GM21576 (cell line): ENCODE measurements around the gene MAP3K21.

Experiments used
- ATAC-seq: cut with Tn5 transposase; IDR thresholded peaks from one replicate; pipeline ENCODE4 v1.9.1; 2021; ENCODE audit warnings: mild to moderate bottlenecking, moderate library complexity; ENCODE audit not compliant: unreplicated experiment

MAP3K21 gene

DNA sequence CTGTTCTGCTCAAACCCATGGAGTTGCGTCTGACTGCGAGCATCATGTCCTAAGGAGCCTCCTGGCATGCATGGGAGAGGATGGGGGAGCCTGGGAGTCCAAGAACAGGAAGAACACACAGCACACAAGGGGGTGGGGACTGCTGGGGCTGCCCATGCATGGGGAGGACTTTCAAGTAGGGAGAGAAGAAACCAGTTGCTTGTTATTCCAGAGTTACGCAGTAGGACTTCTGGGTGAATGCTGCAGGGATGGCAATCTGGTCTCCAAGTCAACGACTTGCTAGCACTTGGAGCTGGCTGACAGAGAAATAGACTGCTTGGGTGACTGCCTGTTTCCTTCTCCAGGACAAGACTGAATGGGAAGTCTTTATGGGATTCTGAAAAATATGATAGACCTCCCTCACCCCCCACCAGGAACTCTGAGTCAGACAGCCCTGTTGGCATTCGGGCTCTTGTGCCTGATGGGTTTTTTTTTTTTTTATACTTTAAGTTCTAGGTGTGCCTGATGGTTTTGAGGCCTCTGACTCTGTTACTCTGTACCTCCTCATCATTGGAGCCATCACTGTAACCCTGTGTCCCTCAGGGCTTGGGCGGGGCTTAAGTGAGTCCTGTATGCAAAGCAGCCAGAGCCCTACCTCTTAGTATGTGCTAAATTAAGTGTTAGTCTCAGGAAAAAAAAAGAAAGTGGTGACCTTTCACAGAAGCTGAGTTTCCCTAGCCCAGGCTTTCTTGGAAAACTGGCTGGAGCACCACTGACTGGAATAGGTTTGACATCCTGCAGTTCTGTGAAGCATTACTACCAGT lies 30.3 kb downstream of the MAP3K21 start:
- ATAC-seq, result no peak

DNA sequence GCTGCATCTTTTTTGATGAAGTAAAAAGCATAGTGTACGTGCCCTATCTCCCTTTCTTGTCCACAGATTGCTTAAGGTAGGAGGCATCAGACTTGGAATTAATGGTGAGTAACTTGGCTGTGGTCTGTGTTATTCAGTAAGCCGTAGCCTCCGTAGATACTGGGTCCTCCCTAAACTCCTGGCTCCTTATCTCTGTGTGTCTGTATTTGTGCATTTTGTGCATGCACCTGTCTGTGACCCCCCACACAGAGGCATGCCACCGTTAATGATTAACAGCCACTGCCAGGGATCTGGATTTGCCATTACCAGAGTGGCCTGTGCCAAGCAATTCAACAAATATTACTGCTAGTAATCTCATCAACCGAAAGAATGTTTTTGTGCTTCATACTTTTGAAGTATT lies 31.9 kb downstream of the MAP3K21 start:
- no peak for ATAC-seq

DNA sequence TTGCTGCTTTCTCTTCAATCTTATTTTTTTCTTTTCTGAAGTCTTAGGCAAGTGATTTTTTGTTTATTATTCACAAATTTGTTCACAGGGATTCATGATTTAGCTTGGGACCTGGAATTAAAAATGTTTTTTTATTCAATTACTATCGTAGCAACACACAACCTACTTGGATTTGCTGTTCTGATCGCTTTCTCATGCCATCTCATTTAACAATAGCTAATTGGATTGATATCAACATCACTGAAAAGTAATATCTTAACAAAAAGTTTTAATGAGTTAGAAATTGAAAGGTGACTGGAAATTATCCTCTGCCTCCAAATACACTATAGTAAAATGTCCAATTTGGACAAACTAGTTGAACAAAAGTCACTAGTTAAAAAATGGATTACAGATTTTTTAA lies 32.4 kb downstream of the MAP3K21 start:
- ATAC-seq, result no peak

- ATAC-seq, result no peak
Measured at GRCh38 chr1:233360525-233361102, 33.1 kb downstream of the MAP3K21 start.

DNA sequence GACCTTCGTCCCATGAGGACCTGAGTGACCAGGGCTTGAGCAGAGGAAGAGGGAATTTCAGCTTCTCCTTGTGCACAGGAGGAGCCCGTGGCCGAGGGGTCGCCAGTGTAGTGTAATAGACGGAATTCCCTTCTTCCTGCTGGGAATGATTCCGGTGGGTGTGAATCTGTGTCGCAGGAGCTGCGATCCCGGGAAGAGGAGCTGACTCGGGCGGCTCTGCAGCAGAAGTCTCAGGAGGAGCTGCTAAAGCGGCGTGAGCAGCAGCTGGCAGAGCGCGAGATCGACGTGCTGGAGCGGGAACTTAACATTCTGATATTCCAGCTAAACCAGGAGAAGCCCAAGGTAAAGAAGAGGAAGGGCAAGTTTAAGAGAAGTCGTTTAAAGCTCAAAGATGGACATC lies 34.4 kb downstream of the MAP3K21 start:
- ATAC-seq, result no peak

DNA sequence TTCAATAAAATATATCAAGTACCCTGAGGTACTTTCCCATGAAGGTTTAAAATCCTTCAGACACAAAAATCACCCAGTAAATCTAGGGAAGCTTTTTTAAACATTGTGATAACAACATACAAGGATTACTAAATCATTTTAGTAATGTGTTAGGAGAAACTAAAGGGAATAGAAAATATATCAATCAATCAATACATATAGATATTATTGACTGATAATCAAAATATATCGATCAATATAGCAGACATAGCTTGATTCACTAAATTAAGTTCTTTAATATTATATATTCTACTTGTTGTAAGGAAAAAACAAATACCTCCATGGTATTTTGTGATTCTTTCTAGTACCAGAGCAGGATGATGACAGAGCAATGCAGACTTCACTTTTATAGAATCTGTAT lies 35.2 kb downstream of the MAP3K21 start:
- ATAC-seq, result no peak

GRCh38 chr1:233364026-233364425 lies 36.5 kb downstream of the MAP3K21 start:
- no peak for ATAC-seq

DNA sequence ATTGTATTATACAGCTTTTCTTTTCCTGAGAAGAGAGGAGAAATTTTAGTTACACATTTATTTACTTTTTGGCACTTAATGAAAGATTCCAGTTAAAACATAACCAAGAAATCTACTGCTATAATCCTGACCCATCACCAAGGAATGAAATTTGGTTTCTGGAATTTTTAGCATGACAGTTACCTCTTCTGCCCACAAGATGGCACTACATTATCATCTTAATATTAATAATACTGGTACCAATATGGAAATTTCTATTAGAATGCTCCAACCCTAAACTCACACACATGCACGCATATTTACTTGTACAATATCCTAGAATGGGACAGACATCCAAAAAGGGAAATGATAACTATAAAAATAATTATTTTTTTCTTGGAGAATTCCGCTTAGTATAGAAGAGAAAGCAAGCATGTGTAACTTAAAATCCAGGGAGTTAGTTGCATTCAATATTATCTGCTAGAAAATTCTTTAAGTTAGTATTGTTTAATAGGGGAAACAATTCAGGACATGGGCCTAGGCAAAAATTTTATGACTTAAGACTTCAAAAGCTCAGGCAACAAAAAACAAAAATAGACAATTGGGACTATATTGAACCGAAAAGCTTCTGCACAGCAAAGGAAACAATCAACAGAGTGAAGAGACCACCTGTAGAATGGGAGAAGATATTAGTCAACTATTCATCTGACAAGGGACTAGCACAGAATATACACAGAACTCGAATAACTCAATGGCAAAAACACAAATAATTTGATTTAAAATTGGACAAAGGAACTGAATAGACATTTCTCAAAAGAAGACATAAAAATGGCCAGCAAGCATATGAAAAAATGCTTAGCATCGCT lies 37.4 kb downstream of the MAP3K21 start:
- ATAC-seq, result no peak

- no peak for ATAC-seq
Measured at GRCh38 chr1:233366575-233366974, 39.1 kb downstream of the MAP3K21 start.

DNA sequence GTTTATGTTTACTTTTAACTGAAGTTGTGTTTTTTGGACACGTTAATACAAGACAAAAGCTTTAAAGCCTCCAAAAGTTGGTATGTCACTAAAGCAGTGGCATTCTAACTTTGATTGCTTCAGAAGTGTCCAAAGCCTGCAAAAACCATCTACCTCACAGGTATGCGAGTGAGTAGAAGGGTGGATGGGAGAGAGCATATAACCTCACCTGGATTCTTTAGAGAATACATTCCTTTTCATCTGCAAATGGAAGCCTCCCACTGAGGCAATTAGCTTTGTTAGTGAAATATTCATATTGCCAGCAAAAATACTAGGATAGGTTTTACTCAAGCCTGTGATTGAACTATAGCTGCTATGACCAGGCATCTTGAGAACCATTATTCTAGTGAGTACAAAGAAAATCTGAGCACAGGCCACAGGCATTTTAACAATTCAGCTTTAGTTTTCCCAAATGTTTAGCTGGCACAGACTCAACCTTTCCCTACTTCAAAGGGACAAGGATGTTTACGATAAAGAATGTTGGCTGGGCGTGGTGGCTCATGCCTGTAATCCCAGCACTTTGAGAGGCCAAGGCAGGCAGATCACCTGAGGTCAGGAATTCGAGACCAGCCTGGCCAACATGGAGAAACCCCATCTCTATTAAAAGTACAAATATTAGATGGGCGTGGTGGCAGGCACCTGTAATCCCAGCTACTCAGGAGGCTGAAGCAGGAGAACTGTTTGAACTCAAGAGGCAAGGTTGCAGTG lies 39.7 kb downstream of the MAP3K21 start:
- ATAC-seq, result no peak

GRCh38 chr1:233368106-233368788 lies 40.7 kb downstream of the MAP3K21 start:
- ATAC-seq, result no peak

GRCh38 chr1:233368789-233369130 lies 41.2 kb downstream of the MAP3K21 start:
- ATAC-seq, result no peak

DNA sequence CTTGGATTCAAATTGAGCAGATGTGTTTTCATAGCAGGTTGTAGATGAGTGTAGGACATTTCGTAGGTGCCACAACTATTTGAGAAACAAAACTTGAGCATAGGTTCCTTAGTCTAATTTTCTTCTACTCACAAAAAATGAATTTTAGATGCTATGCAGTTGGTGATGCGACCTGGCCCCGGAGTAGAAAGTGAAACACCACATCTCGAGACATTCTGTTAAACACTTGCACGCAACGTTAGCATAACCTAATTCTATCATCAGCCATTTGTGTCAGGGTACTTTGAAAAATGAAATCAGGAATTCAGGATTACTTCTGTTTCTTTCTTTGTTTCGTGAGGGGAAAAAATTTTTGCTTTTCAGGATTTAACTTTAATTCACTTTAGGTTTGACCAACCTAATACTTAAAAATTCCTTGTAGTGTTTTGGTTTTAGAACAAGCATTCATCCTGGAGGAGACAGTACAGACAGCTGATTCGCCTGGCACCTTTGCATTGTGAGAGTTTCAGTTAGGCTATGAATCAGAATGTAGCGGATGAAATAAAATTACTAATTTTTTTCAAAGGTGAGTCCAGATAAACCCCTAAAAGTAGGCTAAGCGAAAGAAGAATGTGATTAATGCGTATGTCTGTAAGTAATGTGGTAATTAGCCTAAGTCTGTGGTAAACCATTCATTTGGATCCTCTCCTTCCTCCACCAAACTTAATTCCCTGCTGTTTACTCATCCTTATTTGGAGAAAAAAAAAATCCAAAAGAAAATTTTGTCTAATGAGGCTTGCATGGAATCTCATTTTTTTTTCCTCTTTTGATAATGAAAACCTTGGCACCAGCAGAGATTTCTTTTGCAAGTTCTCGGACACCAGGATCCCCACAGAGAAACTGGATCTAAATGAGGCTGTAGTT lies 44.9 kb downstream of the MAP3K21 start:
- ATAC-seq, result no peak

DNA sequence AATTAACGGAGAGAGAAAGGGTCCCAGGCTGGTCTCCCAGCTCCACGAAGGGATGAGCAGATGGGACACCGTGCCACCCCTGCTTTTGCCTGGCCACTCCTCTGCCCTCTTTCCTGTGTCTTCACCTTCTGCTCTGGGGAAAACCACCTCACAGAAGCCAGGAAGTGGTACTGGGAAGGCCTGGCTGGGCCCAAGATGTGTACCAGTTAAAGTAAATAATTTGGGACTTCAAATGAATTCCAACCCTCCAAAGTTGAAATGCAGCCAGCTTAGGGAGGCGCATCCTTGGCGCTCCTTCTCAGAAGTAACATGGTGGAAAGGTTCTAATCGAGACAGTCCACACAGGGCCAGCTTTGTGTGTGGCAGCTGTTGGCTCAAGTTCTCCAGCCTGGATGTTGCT lies 45.7 kb downstream of the MAP3K21 start:
- no peak for ATAC-seq

GRCh38 chr1:233375653-233376052 lies 48.1 kb downstream of the MAP3K21 start:
- no peak for ATAC-seq

GRCh38 chr1:233376382-233377110 lies 49.0 kb downstream of the MAP3K21 start:
- ATAC-seq, result no peak

DNA sequence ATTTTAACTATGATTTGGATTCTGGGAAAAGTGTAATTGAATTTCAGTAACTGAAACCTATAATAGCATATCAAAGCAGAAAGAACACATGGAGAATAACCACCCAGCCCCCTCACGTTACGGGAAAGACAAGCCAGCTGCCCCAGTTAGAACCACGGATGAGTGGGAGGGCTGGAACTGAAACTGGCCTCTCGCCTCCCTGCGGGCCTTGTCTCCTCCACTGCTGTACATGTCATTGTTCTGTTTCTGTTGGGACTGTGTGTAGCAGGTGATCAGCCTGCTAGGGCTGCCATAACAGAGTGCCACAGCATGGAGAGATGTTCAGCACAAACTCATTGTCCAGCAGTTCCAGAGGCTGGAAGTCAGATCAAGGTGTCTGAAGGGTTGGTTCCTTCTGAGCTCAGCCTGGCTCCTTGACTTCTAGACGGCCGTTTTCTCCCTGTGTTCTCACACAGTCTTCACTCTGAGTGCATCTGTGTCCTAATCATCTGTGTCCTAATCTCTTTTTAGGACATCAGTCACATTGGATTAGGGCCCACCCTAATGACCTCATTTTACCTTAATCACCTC lies 52.4 kb downstream of the MAP3K21 start:
- no peak for ATAC-seq

DNA sequence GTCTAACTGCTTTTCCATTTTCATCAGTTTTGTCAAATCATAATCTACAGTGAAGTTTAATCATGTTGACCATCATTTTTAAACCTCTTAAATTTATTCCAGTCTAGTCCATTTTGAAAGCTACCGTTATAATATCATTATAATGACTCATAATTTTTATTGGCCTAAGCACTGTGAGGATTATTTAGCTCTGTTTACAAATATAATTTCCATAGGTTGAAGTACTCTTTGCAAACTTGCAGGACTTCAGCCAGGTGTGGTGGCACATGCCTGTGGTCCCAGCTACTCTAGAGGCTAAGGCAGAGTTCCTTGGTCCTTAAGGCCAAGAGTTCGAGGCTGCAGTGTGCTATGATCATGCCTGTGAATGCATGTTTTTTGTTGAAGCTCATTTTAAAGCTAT lies 54.3 kb downstream of the MAP3K21 start:
- no peak for ATAC-seq

DNA sequence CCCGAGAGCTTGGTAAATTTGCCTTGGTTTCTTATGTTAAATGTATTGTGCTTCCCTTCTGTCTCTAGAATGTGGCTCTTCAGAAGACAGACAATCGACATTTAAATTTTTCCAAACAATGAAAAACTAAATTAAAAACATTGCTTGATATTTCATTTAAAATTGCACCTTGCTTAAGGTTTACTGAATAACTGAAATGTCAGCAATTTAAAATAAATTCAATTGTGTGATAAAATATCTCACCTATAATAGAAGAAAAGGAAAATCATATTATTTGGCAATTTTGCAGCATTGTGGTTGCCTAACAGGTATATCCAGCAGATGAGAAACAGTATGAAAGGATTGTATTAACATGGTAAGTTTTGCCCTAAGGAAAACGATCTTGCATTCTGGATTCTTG lies 56.5 kb downstream of the MAP3K21 start:
- no peak for ATAC-seq
